T-helper 2 cell (primary cell): ENCODE data around the gene FIS1.
"Not testable (repeated sequence)": the region's sequence is repeated elsewhere in the genome, so short reads cannot be mapped to it uniquely, and the experiment has no call there.

ENCODE experiments used
- DNase-seq, 5 experiments: peaks; one replicate each; pipeline versions ENCODE4 v3.0.0 to v3.0.0-alpha.2; 2012 to 2022
- total RNA-seq, 2 donors: gene quantifications; one replicate each; lab custom pipeline; 2026; lab: John Stamatoyannopoulos, UW

Gene FIS1
- total RNA-seq = 29.9 to 42.9 reads per million in 2 donors

DNA sequence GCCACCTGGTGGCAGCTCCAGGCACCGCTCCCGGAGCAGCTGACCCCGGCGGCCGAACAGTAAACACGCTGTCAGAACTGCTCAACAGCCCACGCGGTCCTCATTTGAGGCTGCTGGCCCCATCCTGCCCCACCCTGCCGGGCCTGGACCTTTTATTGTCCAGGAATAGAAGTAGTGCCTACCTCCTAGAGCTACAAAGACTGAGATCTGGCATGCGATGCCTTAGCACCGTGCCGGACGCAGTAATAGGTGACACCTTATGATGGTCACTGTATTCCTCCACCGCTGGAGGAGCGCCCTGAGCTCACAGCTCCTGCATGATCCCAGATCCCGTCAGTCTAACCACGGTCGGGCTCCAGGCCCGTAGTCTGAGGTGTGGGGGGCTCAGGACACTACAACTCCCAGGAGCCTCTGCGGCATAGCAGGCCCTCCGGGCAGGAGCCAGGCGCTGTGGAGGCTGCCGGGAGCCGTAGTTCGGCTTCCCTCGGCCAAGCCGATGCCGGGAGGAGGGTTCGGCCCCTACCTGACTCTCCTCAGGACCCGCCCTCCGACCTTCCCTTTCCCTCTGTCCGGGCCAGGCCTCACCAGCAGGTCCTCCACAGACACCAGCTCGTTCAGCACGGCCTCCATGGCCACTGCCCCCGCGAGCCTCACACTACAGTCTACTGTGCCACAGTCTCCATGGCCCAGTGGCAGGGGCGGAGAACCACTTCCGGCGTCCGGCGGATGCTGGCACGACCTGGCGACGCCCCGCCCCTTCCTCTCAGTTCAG is at the start of gene FIS1:
Gene FIS1 (minus strand): TSS at position 707 of the 772 bp plus-strand sequence. CDS start 77 bp downstream, at position 630.
- peak; percentile 87 to 95 (median 89) for DNase-seq

DNA sequence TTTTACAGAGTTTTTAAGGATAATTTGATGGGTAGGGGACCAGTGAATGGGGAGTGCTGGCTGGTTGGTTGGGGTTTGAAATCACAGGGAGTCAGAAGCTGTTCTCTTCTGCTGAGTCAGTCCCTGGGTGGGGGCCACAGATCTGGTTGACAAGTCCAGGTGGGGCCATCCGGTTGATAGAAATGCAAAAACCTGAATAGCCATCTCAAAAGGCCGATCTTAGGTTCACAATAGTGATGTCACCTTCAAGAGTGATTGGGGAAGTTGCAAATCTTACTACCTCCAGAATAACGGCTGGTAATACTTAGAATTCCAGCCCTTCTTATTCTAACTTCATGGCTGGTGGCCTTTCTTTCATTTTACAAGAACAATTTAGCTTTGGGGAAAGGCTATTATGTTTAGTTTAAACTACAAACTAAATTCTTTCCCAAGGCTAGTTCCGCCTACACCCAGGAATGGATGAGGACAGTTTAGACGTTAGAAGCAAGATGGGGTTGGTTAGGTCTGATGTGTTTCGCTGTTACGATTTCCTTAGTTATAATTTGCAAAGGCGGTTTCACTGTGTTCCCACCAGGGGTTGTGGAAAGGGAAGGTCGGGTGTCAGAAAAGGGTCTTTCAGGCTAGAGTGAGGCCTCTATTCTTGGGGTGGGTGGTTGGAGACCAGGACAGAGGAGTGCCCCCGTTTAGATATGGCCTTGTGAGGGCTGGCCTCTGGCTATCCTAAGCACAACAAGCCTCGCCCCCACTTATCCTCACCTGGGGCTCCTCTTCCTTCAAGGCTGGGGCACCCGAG is 49.4 kb upstream of the FIS1 start:
- no peak for DNase-seq

DNA sequence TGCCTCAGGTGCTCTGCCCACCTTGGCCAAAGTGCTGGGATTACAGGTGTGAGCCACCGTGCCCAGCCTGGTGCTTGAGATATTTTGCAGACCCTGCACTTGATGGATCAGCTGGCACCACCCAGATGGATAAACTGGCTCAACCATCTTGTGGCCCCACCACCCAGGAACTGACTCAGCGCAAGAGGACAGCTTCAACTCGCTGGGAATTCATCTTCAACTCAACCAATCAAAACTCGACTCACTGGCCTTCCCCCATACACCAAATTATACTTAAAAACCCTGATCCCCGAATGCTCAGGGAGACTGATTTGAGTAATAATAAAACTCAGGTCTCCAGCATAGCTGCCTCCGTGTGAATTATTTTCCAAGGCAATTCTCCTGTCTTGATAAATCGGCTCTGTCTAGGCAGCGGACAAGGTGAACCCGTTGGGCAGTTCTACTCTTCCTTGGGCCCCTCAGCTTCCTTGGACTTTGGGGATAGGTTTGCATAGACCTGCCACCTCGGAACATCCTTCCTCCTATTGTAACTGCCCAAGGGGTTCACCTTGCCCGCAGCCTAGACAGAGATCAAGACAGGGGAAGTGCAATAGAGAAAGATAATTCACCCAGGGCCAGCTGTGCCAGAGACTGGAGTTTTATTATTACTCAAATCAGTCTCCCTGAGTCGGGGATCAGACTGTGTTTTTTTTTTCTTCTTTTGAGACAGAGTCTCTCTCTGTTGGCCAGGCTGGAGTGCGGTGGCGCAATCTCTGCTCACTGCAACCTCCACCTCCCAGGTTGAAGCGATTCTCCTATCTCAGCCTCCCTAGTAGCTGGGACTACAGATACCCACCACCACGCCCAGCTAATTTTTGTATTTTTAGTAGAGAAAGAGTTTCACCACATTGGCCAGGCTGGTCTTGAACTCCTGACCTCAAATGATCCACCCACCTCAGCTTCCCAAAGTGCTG is 48.5 kb upstream of the FIS1 start:
- DNase-seq = not testable (repeated sequence)

DNA sequence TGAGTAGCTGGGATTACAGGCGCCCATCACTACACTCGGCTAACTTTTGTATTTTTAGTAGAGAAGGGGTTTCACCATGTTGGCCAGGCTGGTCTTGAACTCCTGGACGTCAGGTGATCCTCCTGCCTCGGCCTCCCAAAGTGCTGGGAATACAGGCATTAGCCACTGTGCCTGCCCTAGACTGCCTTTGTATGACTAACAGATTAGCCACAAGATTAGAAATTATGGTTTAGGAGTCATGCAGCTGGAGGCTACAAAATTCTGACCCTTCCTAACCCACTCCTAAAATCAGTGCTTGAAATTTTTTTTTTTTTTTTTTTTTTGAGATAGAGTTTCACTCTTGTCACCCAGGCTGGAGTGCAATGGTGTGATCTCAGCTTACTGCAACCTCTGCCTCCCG is 47.7 kb upstream of the FIS1 start:
- DNase-seq = not testable (repeated sequence)

DNA sequence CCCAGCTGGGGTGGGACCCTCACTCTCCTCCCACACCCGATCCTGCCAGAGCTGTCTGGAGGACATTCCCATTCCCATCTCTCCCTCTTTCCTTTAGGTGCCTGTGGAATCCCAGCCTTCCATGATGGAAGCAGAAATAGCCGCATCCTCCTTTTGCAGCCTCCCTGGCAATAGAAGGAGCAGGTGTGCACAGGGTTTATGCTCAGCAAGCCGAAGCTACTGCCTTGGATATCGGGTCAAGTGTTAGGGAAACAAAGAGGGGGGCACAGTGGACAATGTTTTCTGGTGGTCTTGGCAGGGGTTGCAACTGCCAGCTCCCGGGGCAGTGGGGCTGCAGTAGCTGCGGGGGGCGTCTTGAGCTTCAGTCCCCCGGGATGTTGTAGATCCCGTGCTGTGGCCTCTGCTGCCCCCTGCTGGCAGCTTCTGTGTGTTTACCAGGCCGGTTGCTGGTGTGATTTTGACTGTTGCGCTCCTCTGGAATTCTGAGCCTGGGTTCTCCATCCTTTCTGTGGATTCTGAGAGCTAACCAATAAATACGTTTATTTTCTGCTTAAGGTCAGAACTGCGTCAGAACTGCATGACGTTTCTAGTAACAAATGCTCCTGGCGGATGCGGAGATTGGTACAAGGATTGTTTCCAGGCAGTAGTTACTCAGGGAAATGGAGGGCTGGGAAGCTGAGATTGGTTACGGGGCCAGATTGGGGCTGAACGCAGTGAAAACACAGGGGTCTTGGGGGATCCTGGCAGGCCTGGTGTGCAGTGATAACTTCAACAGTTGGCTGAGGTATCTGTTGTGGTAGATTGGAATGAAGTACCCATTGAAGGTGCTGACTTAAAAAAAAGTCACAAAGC is 45.5 kb upstream of the FIS1 start:
- peak in 4 of 5 experiments; percentile 33 to 48 (median 46) for DNase-seq

DNA sequence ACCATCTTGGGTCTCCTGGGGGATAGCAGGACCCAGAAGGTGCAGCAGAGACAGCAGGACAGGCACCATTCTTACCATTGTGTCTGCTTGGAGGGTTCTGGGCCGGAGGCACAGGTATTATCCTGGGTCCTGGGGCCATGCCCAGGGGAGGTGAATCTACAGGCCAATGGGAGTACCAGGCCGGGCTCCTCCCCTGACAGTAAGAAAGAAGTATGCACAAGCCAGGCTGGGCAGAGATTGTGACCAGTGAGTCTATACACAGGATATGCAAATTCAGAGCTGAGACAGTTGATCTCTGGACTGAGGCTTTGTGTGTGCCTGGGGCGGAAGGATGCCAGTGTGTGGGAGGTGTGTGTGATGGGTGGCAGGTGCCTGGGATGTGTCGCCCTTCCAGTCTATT is 44.8 kb upstream of the FIS1 start:
- not testable (repeated sequence) for DNase-seq

DNA sequence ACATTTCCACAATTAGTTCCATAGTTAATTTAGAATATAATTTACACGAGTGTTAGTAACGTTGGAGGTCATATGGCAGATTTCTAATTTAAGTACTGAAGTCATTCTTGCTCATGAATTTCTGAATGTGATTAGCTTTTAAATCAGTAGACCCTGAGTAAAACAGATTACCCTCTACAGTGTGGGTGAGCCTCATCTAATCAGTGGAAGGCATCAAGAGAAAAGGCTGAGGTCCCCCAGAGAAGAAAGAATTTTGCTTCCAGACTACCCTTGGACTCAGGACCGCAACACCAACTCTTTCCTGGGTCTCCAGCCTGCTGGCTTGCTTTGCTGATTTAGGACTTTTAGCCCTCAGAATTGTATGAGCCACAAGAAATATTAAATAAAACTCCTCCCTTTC is 43.6 kb upstream of the FIS1 start:
- DNase-seq = no peak

DNA sequence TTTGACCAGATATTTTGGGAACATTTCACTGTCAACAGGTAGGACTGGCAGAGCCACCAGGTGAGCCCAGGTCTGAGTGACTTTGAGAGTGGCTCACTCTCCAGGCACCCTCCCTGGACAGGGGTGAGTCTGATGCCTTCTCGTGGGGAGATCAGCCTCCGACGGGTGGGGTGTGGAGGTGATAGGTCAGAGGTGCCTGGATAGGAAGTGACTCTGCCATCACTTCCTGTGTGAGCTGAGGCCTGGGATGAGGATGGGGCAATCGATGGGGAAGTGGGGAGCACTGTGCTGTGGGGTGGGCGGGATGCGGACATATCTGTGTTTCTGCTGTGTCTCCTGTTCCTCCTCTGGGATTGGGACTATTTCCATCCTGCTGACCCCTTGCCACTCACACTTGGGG is 42.2 kb upstream of the FIS1 start:
- DNase-seq = no peak

DNA sequence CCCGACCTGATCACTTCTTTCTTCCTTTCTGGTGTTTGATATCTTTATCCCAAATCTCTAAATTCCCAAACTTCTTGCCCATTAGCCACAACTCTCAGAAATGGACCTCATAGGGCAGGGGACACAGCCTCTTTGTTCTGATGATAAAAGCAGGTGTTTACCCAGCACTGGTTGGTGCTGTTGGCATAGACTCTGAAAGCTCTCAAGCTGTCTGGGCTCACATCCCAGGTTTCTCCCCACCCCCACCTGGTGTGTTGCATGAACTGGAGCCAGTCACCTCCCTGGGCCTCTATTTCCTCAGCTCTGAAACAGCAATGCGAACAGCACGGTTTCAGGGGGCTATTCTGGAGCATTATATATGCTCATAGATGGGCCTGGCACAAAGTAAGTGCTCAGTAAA is 41.0 kb upstream of the FIS1 start:
- not testable (repeated sequence) for DNase-seq

DNA sequence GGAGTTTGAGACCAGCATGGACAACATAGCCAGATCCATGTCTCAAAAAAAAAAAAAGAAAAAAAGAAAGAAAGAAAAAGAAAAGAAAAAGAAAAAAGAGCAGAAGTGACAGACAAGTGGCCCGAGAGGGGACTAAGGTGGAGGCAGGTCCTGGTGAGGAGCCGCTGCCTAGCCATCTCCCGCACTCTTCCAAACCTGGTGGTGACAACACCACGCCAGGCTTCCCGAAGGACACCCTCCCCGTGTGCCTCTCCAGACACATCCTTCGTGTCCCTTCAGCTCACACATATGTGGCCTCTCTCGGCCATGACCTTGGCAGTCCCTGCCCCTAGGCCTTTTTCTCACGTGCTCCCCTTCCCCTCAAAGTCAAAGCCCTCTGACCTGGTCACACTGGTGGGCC is 40.3 kb upstream of the FIS1 start:
- no peak for DNase-seq

DNA sequence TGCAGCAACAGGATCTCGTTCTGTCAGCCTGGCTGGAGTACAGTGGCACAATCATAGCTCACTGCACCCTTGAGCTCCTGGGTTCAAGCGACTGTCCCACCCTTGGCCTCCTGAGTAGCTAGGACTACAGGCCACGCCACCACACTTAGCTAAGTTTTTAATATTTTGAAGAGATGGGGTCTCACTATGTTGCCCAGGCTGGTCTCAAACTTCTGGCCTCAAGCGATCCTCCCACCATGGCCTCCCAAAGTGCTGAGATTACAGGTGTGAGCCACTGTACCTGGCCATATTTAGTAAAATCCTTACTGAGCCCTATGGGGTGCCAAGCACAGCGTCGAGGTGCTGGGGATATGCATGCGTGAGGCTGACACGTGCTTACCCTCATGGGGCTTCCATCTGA is 36.0 kb upstream of the FIS1 start:
- not testable (repeated sequence) for DNase-seq

DNA sequence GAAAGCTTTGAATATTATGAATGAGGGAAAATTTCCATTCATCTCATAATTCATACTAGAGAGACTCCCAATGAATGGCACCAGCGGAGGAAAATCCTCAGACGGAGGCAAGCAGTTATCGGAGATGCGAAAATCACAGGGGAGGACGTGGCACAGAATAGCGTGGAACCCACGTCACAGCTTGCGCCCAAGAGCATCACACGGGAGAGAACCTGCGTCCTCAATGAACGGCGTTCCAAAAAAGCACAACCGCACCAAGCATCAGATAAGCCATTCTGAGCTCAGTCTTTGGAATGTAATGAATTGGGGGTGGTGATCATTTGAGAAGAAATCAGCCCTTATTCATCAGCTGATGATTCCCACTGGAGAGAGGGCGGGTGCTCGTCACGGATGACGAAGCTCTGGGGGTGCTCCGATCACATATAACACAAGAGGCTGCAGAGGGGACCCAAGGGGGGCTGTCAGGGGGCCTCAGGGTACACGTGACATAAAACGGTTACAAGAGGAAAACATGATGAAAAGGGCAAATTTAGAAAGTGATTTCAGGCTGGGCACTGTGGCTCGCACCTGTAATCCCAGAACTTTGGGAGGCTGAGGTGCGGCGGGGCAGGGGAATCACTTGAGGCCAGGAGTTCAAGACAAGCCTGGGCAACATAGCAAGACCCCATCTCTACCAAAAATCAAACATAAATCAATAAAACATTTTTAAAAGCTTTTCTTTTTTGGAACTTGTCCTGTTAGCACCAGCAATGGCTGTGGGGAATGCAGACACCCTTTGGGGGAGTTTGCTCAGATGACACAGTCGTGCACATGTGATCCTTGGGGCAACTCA is 33.8 kb upstream of the FIS1 start:
- no peak for DNase-seq

DNA sequence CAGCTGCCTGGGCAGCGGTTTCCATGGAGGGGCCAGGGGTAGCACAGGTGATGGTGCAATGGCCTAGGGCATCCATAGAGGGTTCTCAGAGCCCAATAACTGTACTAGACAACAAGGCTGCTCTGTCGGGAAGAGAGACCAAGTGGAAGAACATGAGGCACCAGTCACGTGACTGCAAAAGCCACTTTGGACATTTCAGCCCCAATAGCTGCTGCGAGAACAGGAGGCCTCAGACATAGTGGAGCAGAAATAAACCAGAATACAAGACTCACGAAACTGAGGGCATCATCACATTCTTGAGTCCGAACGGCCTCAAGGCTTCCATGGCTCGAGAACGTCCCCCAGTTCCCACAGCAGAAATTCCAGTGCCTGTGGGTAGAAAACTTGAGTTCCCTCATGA is 32.3 kb upstream of the FIS1 start:
- DNase-seq = no peak

DNA sequence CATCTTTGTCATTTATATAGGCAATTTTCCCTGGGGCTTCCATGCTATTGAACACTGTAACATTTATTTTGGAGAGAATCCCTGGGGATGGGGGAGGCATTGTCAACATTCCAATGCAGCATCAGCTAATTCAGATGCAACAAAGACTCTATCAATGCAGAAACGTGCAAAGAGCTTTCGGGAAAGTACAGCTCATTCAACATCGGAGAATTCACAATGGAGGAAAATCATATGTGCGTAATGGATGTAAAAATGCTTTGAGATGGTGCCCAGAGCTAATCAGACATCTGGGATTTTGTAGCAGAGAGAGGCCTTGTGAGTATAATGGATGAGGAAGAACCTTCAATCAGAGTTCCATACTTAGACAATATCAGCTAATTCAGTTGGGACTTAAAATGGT is 28.3 kb upstream of the FIS1 start:
- no peak for DNase-seq

DNA sequence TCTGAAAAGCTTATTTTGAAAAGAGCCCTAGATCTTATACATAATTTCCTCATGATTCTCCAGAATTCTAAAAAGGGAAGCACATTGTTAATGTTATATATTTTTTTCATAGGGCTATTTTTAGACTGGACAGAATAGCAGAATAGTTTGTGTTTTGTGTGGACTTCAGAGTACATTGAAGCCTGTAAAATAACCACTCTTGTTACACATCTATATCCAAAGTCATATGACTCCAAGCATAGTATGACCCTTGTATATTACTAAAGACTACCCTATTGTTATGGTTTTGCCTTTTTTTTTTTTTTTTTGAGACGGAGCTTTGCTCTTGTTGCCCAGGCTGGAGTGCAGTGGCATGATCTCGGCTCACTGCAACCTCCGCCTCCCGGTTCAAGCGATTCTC is 26.1 kb upstream of the FIS1 start:
- DNase-seq = no peak

DNA sequence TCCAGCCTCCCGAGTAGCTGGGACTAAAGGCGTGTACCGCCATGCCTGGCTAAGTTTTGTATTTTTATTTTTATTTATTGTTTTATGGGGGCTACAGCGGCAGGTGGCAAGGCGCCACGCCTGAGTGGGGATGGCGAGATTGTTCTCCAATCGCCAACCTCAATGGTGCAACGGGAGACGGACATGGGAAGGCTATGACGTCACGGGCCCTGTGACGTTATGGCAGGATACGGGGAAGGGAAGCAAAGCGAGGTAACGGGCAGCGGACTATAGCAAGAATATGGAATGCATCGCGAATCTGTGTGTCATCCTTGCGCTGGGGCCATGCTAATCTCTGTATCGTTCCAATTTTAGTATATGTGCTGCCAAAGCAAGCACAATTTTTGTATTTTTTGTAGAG is 24.8 kb upstream of the FIS1 start:
- DNase-seq = no peak

DNA sequence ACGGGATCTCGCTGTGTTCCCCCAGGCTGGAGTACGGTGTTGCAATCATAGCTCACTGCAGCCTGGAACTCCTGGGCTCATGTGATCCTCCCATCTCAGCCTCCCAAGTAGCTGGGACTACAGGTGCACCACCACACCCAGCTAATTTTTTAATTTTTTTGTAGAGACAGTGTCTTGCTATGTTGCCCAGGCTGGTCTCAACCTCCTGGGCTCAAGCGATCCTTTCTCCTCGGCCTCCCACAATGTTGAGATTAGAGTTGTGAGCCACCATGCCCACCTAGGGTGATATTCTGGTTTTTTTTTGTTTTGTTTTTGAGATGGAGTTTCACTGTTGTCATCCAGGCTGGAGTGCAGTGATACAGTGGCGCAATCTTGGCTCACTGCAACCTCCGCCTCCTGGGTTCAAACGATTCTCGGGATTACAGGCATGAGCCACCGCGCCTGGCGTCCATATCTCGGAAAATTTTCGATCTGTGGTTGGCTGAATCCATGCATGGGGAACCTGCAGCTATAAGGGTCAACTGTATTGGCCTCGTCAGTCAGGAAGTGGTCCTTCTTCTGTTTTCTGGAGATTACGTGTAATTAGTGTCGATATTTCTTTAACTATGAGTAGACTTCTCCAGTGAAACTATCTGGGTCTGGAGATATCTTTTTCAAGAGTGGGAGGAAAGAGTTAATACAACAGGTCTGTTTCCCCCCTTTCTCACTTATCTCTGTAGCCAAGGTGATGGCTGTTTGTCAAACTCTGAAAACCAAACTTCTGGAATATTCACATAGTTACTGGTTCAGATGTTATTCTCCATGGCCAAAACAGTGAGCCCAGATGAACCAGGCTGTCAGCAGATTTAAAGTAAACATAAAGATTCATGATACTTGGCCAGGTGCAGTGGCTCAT is 21.0 kb upstream of the FIS1 start:
- no peak for DNase-seq

DNA sequence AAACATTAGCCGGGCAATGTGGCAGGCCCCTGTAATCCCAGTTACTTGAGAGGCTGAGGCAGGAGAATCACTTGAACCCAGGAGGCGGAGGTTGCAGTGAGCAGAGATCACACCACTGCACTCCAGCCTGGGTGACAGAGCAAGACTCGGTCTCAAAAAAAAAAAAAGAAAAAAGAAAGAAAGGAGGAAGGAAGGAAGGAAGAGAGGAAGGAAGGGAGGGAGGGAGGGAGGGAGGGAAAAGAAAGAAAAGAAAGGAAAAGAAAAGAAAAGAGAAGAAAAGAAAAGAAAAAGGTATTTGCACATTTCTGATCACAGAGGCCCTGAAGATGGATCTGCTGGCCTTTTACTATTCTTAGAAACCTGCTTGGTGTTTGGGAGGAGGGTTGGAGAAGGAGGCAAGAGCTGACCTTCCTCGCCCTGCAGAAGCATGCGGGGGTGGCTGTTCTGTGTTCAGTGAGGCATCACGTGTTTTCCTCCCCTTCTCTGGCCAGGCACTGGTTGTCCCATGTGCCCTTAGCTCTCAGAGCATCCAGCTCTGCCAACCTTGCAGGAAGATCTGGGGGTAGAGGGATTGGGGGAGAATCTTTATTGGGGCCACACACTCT is 19.3 kb upstream of the FIS1 start:
- not testable (repeated sequence) for DNase-seq

DNA sequence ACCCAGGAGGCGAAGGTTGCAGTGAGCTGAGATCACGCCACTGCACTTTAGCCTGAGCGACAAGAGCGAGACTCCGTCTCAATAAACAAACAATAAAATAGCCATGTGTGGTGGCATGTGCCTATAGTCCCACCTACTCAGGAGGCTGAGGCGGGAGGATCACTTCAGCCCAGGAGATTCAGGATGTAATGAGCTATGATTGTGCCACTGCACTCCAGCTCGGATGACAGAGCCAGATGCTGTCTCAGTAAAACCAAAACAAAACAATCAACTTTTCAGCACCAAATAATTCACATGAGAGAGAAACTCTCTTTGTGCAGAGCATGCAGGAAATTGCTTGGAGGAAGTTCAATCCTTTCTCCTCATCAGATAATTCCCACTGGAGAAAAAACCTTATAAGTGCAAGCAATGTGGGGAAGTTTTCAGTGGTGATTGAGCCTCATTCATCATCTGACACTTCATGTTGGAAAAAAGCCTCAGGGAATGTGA is 13.4 kb upstream of the FIS1 start:
- DNase-seq = no peak
